ENCODE data around the gene OXA1L. TPM values are rescaled to one million over a fixed set of nuclear protein-coding genes. Genes with fewer than 3 reads are reported as not detected.
"Not testable (repeated sequence)": the region's sequence is repeated elsewhere in the genome, so short reads cannot be mapped to it uniquely, and the experiment has no call there.

OXA1L gene
- total and polyA plus RNA-seq, 2 experiments from 2014 or later: 59.4 to 88.1 TPM

DNA sequence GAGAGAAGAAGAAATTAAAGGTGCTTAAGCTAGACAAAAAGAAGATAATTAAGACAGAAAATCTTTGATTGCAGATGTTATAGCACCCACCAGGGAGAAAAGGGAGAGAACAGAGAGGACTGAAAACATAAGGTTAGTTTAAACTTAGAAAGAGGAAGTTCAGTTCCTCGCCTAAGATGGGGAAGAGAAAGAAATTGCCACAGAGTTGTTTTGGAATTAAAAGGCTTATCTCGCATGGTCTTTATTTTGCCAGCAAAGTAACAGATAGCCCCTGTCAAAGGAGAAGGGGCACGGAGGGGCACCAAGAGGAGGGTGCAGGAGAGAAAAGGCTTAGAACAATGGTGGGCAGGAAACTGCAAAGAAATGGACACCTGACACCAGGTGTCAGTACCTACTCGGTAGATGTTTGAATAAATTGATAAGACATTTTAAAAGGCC lies 17.8 kb upstream of the OXA1L start:
- H3K4me3 ChIP-seq: no peak overlapping the region
- H3K4me1 ChIP-seq (ENCODE audit: insufficient read depth): no peaks in the 10 kb centered on the region
- no peaks in the 10 kb centered on the region for H3K36me3 ChIP-seq (replicated peaks; ENCODE audit: insufficient read depth, low read depth)
- no peak for TF ChIP-seq EZH2phosphoT487 (IDR thresholded peaks at IDR 0.05; ENCODE audit: low read depth, severe bottlenecking, unreplicated experiment)
- no peak overlapping the region for H3K4me2 ChIP-seq
- no peaks in the 10 kb centered on the region for H3K9me3 ChIP-seq (ENCODE audit: low read depth)
- DNase-seq (ENCODE audit: low spot score): no peak
- no peak overlapping the region for H2AFZ ChIP-seq
- H3K9me2 ChIP-seq (replicated peaks; ENCODE audit: insufficient read depth): no peaks in the 10 kb centered on the region
- H3K27ac ChIP-seq: no peak overlapping the region
- H3K27me3 ChIP-seq: no peaks in the 10 kb centered on the region
- H3K79me2 ChIP-seq: no peaks in the 10 kb centered on the region
- 51% methylated on average over 4 of the region's 4 CpGs for WGBS (ENCODE audit: low lambda C conversion rate, missing lambda C conversion rate)
- no peaks in the 10 kb centered on the region for H4K20me1 ChIP-seq (ENCODE audit: insufficient read depth, poor library complexity, severe bottlenecking)

DNA sequence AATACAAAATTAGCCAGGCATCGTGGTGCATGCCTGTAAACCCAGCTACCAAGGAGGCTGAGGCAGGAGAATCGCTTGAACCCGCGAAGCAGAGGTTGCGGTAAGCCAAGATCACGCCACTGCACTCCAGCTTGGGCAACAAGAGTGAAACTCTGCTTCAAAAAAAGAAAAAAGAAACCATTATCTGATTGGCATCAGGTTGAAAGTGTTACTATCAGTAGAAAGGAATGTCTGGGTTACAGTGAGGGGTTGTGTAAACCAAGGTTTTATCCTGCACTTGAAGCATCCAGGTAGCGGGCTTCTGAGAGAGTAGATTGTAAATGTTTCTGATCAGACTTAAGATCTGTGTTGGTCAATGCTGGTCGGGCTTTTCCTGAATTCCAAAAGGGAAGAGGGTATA lies 14.1 kb upstream of the OXA1L start:
- H3K9me3 ChIP-seq (ENCODE audit: low read depth): no peaks in the 10 kb centered on the region
- no peaks in the 10 kb centered on the region for H3K79me2 ChIP-seq
- H3K4me2 ChIP-seq: no peak overlapping the region
- WGBS (ENCODE audit: low lambda C conversion rate, missing lambda C conversion rate): 80% methylated on average over 8 of the region's 8 CpGs
- H3K4me3 ChIP-seq: no peak overlapping the region
- DNase-seq (ENCODE audit: low spot score): no peak
- H4K20me1 ChIP-seq (ENCODE audit: insufficient read depth, poor library complexity, severe bottlenecking): no peaks in the 10 kb centered on the region
- no peaks in the 10 kb centered on the region for H3K36me3 ChIP-seq (replicated peaks; ENCODE audit: insufficient read depth, low read depth)
- no peaks in the 10 kb centered on the region for H3K9me2 ChIP-seq (replicated peaks; ENCODE audit: insufficient read depth)
- H3K4me1 ChIP-seq (ENCODE audit: insufficient read depth): no peaks in the 10 kb centered on the region
- no peaks in the 10 kb centered on the region for H3K27me3 ChIP-seq
- no peak for TF ChIP-seq EZH2 (IDR thresholded peaks at IDR 0.05; ENCODE audit: borderline replicate concordance)
- no peak for TF ChIP-seq EZH2phosphoT487 (IDR thresholded peaks at IDR 0.05; ENCODE audit: low read depth, severe bottlenecking, unreplicated experiment)
- TF ChIP-seq, protein P1, sequence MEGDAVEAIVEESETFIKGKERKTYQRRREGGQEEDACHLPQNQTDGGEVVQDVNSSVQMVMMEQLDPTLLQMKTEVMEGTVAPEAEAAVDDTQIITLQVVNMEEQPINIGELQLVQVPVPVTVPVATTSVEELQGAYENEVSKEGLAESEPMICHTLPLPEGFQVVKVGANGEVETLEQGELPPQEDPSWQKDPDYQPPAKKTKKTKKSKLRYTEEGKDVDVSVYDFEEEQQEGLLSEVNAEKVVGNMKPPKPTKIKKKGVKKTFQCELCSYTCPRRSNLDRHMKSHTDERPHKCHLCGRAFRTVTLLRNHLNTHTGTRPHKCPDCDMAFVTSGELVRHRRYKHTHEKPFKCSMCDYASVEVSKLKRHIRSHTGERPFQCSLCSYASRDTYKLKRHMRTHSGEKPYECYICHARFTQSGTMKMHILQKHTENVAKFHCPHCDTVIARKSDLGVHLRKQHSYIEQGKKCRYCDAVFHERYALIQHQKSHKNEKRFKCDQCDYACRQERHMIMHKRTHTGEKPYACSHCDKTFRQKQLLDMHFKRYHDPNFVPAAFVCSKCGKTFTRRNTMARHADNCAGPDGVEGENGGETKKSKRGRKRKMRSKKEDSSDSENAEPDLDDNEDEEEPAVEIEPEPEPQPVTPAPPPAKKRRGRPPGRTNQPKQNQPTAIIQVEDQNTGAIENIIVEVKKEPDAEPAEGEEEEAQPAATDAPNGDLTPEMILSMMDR (IDR thresholded peaks at IDR 0.05; ENCODE audit: poor library complexity): no peak
- H3K27ac ChIP-seq: no peak overlapping the region
- H2AFZ ChIP-seq: no peak overlapping the region

DNA sequence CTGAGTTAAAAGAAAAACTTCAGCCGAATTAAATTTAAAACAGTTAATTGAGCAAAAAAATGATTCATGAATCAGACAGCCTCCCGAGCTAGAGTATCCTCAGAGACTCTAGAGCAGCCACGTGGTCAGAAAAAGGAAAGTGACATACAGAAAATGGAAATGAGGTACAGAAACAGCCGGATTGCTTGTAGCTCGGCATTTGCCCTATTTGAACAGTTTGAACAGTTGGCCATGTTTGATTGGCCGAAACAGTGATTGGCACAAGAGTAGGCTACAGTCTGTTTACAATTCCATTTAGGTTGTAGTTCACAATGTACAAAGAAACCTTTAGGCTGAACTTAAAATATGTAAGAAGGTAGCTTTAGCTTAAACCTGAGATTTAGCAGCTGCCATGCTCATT lies 12.9 kb upstream of the OXA1L start:
- WGBS (ENCODE audit: low lambda C conversion rate, missing lambda C conversion rate): 77% methylated on average over 6 of the region's 6 CpGs
- Histone ChIP-seq H2AFZ (no peak overlapping the region), H3K9me2 (replicated peaks; ENCODE audit: insufficient read depth) (no peaks in the 10 kb centered on the region), H3K4me2 (no peak overlapping the region), H3K27me3 (no peaks in the 10 kb centered on the region), H3K9me3 (ENCODE audit: low read depth) (no peaks in the 10 kb centered on the region), H3K27ac (no peak overlapping the region), H3K79me2 (no peaks in the 10 kb centered on the region), H3K4me1 (ENCODE audit: insufficient read depth) (no peaks in the 10 kb centered on the region), H4K20me1 (ENCODE audit: insufficient read depth, poor library complexity, severe bottlenecking) (no peaks in the 10 kb centered on the region), H3K36me3 (replicated peaks; ENCODE audit: insufficient read depth, low read depth) (no peaks in the 10 kb centered on the region), H3K4me3 (no peak overlapping the region)
- TF ChIP-seq EZH2phosphoT487 (IDR thresholded peaks at IDR 0.05; ENCODE audit: low read depth, severe bottlenecking, unreplicated experiment) (no peak), EZH2 (IDR thresholded peaks at IDR 0.05; ENCODE audit: borderline replicate concordance) (no peak)
- TF ChIP-seq, protein P1 (IDR thresholded peaks at IDR 0.05; ENCODE audit: poor library complexity): no peak
- no peak for DNase-seq (ENCODE audit: low spot score)

DNA sequence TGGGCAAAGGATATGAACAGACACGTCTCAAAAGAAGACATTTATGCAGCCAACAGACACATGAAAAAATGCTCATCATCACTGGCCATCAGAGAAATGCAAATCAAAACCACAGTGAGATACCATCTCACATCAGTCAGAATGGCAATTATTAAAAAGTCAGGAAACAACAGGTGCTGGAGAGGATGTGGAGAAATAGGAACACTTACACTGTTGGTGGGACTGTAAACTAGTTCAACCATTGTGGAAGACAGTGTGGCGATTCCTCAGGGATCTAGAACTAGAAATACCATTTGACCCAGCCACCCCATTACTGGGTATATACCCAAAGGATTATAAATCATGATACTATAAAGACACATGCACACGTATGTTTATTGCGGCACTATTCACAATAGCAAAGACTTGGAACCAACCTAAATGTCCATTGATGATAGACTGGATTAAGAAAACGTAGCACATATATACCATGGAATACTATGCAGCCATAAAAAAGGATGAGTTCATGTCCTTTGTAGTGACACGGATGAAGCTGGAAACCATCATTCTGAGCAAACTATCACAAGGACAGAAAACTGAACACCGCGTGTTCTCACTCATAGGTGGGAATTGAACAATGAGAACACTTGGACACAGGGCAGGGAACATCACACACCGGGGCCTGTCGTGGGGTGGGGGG lies 8.4 kb upstream of the OXA1L start:
- H3K9me3 ChIP-seq (ENCODE audit: low read depth); H3K27ac ChIP-seq; H3K36me3 ChIP-seq (replicated peaks; ENCODE audit: insufficient read depth, low read depth); H3K4me3 ChIP-seq; H3K4me2 ChIP-seq; DNase-seq (ENCODE audit: low spot score); H3K4me1 ChIP-seq (ENCODE audit: insufficient read depth); H3K79me2 ChIP-seq; H2AFZ ChIP-seq; H3K27me3 ChIP-seq; H4K20me1 ChIP-seq (ENCODE audit: insufficient read depth, poor library complexity, severe bottlenecking); H3K9me2 ChIP-seq (replicated peaks; ENCODE audit: insufficient read depth): not testable (repeated sequence)
- 93% methylated on average over 10 of the region's 10 CpGs for WGBS (ENCODE audit: low lambda C conversion rate, missing lambda C conversion rate)

All from hepatocyte (in vitro differentiated cells).